Articular chondrocyte of knee joint (primary cell): ENCODE data around the gene CLIP2. TPM values are rescaled to one million over a fixed set of nuclear protein-coding genes. Genes with fewer than 3 reads are reported as not detected.

Experiments used
- total RNA-seq: library from RNA; depleted of rRNA; stranded (reverse); fragments of >200 nt; gene quantifications from 2 replicates; pipeline ENCODE4 v1.2.3, GENCODE V29; 2012

CLIP2 gene
- total RNA-seq, result 32.1 and 36.5 TPM in 2 replicates

GRCh38 chr7:74289018-74289658 is at the start of gene CLIP2:
Gene CLIP2 (plus strand): TSS chr7:74289407. CDS start chr7:74317547, 28,140 bp downstream.

DNA sequence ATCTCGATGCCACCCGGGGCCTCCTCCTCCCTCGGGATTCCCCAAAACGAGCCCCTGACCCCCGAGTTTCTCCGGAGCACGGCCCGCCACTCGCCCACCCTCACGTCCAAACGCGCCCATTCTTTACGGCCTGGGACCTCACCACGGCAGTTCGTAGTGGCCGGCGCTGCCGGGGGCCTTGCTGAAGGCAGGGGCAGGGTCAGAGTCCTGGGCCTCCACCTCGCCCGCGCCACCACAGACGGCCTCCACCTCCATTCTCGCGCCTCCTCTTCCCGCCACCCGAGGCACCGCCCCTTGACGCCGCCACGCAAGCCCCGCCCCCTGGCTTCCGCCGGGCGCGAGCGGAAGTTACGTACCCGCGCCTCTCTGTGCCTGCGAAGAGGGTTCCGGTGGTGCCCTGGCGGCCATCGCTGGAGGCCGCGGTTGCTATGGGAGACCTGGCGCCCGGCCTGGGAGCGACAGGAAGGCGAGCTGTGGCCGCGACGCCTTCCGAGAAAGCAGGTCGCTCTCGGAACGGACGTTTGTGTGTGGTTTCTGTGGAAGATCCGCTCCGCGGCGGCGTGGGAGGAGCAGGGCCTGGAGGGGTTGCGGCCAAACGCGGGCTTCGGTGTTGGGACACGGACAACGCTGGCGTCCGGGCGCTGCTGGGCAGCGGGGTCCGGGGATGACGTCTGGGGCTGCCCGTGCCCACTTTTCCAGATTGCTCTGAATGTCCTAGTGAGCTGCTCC is 34.9 kb upstream of the CLIP2 start, which contains the start of gene RFC2:
RFC2 (minus strand) TSS at position 271 of the 729 bp plus-strand sequence; CDS start at position 255, 16 bp downstream.

GRCh38 chr7:74453322-74454011 is 164.3 kb downstream of the CLIP2 start, which contains the start of gene GTF2IRD1:
Gene GTF2IRD1 (plus strand): TSS chr7:74453906. CDS start chr7:74508081, 54,175 bp downstream.

Other genes starting within 250 kb of the CLIP2 start
- gene LIMK1, start 205.6 kb upstream of the CLIP2 start, total RNA-seq, result 15.6 and 18.3 TPM in 2 replicates
- 269 and 293 TPM in 2 replicates for gene EIF4H, start 115.1 kb upstream of the CLIP2 start, total RNA-seq
- 0.26 TPM in 1 of 2 replicates, not detected in the other for gene LAT2, start 79.4 kb upstream of the CLIP2 start, total RNA-seq
- gene RFC2, start 35.0 kb upstream of the CLIP2 start, total RNA-seq, result 14.4 and 15.9 TPM in 2 replicates
- 19.6 and 30.6 TPM in 2 replicates for gene GTF2IRD1, start 164.5 kb downstream of the CLIP2 start, total RNA-seq